ENCODE measurements around the gene CAPN9.
"Not testable (repeated sequence)": the region's sequence is repeated elsewhere in the genome, so short reads cannot be mapped to it uniquely, and the experiment has no call there.

CAPN9 gene

GRCh38 chr1:230747127-230747730 is at the start of gene CAPN9:
Gene CAPN9 (plus strand): TSS chr1:230747388. CDS start chr1:230747497, 109 bp downstream.
- TF ChIP-seq CTCF (IDR thresholded peaks at IDR 0.05; ENCODE audit: extremely low read depth, missing control alignments) = no peak
- no peak for DNase-seq (ENCODE audit: low spot score)

- DNase-seq (ENCODE audit: low spot score) = no peak
- TF ChIP-seq CTCF (IDR thresholded peaks at IDR 0.05; ENCODE audit: extremely low read depth, missing control alignments) = no peak
Observed at GRCh38 chr1:230698130-230698529, 49.1 kb upstream of the CAPN9 start.

GRCh38 chr1:230698964-230699363 is 48.2 kb upstream of the CAPN9 start:
- not testable (repeated sequence) for DNase-seq (ENCODE audit: low spot score)

- no peak for TF ChIP-seq CTCF (IDR thresholded peaks at IDR 0.05; ENCODE audit: extremely low read depth, missing control alignments)
- no peak for DNase-seq (ENCODE audit: low spot score)
Observed at GRCh38 chr1:230699716-230700115, 47.5 kb upstream of the CAPN9 start.

GRCh38 chr1:230700132-230700531 is 47.1 kb upstream of the CAPN9 start:
- no peak for DNase-seq (ENCODE audit: low spot score)
- TF ChIP-seq CTCF (IDR thresholded peaks at IDR 0.05; ENCODE audit: extremely low read depth, missing control alignments) = no peak

GRCh38 chr1:230701434-230701833 is 45.8 kb upstream of the CAPN9 start:
- TF ChIP-seq CTCF (IDR thresholded peaks at IDR 0.05; ENCODE audit: extremely low read depth, missing control alignments) = no peak
- no peak for DNase-seq (ENCODE audit: low spot score)

- no peak for DNase-seq (ENCODE audit: low spot score)
- no peak for TF ChIP-seq CTCF (IDR thresholded peaks at IDR 0.05; ENCODE audit: extremely low read depth, missing control alignments)
Observed at GRCh38 chr1:230701895-230702768, 45.1 kb upstream of the CAPN9 start.

Data from GM20000 (cell line).